Caco-2 (cell line): Measurements from ENCODE around the gene MBD5. TPM values are rescaled to one million over a fixed set of nuclear protein-coding genes. Genes with fewer than 3 reads are reported as not detected.

ENCODE experiments used
- BruUV-seq: library from RNA; stranded (reverse); fragments of 400-500 nt; replicated peaks from 2 replicates; lab custom pipeline; 2021; lab: Mats Ljungman, UMichigan
- CTCF ChIA-PET: fragments of 300-600 bp; sonication (Branson Sonifier 250); formaldehyde crosslinking; loops from one replicate; lab custom pipeline; 2022; ENCODE audit warnings: antibody characterized with exemption; lab: Charles Lee
- POLR2A ChIA-PET: fragments of 300-600 bp; sonication (Branson Sonifier 250); formaldehyde crosslinking; loops from one replicate; lab custom pipeline; 2022; ENCODE audit warnings: antibody characterized with exemption; lab: Charles Lee
- DNase-seq, 2 experiments: peaks; one replicate each; pipeline versions ENCODE4 v3.0.0 to v3.0.0-alpha.2; 2020 to 2022
- H3K27me3 ChIP-seq: replicated peaks from 2 replicates; pipeline ENCODE4 v1.6.0; 2011; ENCODE audit warnings: low read length; ENCODE audit not compliant: control insufficient read depth, insufficient read depth
- H3K36me3 ChIP-seq: 2 replicates; pipeline ENCODE4 v1.5.1; 2011; ENCODE audit warnings: low read length; ENCODE audit not compliant: control insufficient read depth, insufficient read depth
- H3K4me1 ChIP-seq: fragments of 250-450 bp; sonication (Bioruptor Pico); 2 replicates; pipeline ENCODE4 v1.5.1; 2020; ENCODE audit warnings: mild to moderate bottlenecking
- H3K4me3 ChIP-seq: 2 replicates; pipeline ENCODE4 v1.5.1; 2011; ENCODE audit warnings: low read depth, mild to moderate bottlenecking, control low read depth, low read length
- H3K9me3 ChIP-seq: fragments of 250-450 bp; sonication (Bioruptor Pico); 2 replicates; pipeline ENCODE4 v1.5.1; 2020; ENCODE audit warnings: mild to moderate bottlenecking, moderate library complexity
- H3K27ac Mint-ChIP-seq: one replicate; pipeline ENCODE4 v1.8.0; 2022; ENCODE audit warnings: mixed read lengths; ENCODE audit not compliant: unreplicated experiment
- H3K27me3 Mint-ChIP-seq: one replicate; pipeline ENCODE4 v1.8.0; 2022; ENCODE audit warnings: mixed read lengths; ENCODE audit not compliant: insufficient read depth, unreplicated experiment
- H3K36me3 Mint-ChIP-seq: one replicate; pipeline ENCODE4 v1.8.0; 2022; ENCODE audit warnings: mild to moderate bottlenecking, mixed read lengths; ENCODE audit not compliant: insufficient read depth, unreplicated experiment
- H3K4me1 Mint-ChIP-seq: one replicate; pipeline ENCODE4 v1.8.0; 2022; ENCODE audit warnings: low read depth, mixed read lengths; ENCODE audit not compliant: unreplicated experiment
- H3K4me3 Mint-ChIP-seq: one replicate; pipeline ENCODE4 v1.8.0; 2022; ENCODE audit warnings: mild to moderate bottlenecking, moderate library complexity, mixed read lengths; ENCODE audit not compliant: unreplicated experiment
- H3K9me3 Mint-ChIP-seq: one replicate; pipeline ENCODE4 v1.8.0; 2022; ENCODE audit warnings: mixed read lengths; ENCODE audit not compliant: unreplicated experiment
- intact Hi-C: fragments of 100-400 bp; cut with micrococcal nuclease; formaldehyde crosslinking; loops from one replicate; pipeline ENCODE4 v1.10.0; 2022; ENCODE audit not compliant: unreplicated experiment
- total RNA-seq: library from RNA; stranded (reverse); gene quantifications from 2 replicates; pipeline ENCODE4 v1.2.3, GENCODE V29; 2022
- TF ChIP-seq, protein P1 (sequence below), 2 experiments: fragments of 200-600 bp in 1 of 2; IDR thresholded peaks; 1 replicate in 1 of 2; 2 replicates in 1 of 2; pipeline versions ENCODE4 v1.5.1 to v1.8.0; 2011 to 2022; ENCODE audit warnings: antibody characterized with exemption in 1 of 2, control low read depth in 1 of 2, inconsistent platforms in 1 of 2, low read depth in 1 of 2, low read length in 1 of 2, mild to moderate bottlenecking in 1 of 2, moderate library complexity in 1 of 2; ENCODE audit not compliant: insufficient read depth in 1 of 2, severe bottlenecking in 1 of 2, unreplicated experiment in 1 of 2

The MBD5 gene
- total RNA-seq, 1 experiment from 2014 or later: 23.7 TPM

DNA sequence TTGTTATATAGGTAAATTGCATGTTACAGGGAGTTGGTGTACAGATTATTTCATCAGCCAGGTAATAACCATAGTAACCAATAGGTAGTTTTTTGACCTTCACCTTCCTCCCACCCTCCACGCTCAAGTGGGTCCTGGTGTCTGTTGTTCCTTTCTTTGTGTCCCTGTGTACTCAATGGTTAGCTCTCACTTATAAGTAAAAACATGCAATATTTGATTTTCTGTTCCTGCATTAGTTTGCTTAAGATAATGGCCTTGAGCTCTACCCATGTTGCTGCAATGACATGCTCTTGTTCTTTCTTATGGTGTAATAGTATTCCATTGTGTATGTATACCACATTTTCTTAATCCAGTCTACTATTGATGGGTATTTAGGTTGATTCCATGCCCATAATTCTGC lies 390.0 kb downstream of the MBD5 start:
- H3K4me1 Mint-ChIP-seq: no peaks in the 10 kb centered on the region
- H3K9me3 Mint-ChIP-seq: peaks cover 38% of the 10 kb centered on the region
- no peaks in the 10 kb centered on the region for H3K27me3 ChIP-seq
- H3K36me3 Mint-ChIP-seq: no peaks in the 10 kb centered on the region
- H3K27ac Mint-ChIP-seq: no peak overlapping the region
- no peaks in the 10 kb centered on the region for H3K4me1 ChIP-seq
- TF ChIP-seq, protein P1, sequence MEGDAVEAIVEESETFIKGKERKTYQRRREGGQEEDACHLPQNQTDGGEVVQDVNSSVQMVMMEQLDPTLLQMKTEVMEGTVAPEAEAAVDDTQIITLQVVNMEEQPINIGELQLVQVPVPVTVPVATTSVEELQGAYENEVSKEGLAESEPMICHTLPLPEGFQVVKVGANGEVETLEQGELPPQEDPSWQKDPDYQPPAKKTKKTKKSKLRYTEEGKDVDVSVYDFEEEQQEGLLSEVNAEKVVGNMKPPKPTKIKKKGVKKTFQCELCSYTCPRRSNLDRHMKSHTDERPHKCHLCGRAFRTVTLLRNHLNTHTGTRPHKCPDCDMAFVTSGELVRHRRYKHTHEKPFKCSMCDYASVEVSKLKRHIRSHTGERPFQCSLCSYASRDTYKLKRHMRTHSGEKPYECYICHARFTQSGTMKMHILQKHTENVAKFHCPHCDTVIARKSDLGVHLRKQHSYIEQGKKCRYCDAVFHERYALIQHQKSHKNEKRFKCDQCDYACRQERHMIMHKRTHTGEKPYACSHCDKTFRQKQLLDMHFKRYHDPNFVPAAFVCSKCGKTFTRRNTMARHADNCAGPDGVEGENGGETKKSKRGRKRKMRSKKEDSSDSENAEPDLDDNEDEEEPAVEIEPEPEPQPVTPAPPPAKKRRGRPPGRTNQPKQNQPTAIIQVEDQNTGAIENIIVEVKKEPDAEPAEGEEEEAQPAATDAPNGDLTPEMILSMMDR (IDR thresholded peaks at IDR 0.05; ENCODE audit: insufficient read depth in 1 of 2, low read depth in 1 of 2, low read length in 1 of 2, severe bottlenecking in 1 of 2, unreplicated experiment in 1 of 2): no peak
- BruUV-seq: no TSS peak
- no peak for DNase-seq
- no peak overlapping the region for H3K4me3 Mint-ChIP-seq
- no peaks in the 10 kb centered on the region for H3K36me3 ChIP-seq
- no peak overlapping the region for H3K4me3 ChIP-seq
- no peaks in the 10 kb centered on the region for H3K27me3 Mint-ChIP-seq
- peaks cover 3% of the 10 kb centered on the region; the same call in 1 of the 2 replicates for H3K9me3 ChIP-seq
- intact Hi-C loops: no loop called here
- CTCF ChIA-PET: no interaction called here
- POLR2A ChIA-PET: no interaction called here

DNA sequence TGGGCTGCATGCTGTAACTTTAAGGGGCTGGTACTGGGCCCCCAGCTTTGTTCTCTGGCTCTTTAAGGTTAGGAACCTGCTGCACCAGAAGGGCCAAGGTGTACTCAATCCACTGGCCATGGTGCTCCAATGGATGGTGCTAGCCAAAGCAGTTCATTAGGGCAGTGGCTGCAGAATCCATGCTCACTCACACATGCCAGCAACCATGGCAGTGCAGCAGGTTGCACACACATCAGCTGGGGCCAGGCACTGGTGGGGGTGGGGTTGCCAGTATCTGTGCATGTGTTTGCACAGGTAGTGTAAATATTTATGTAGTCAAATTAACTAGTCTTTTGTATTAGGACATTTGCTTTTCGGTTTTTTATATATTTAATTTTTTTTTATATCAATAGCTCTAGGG lies 395.4 kb downstream of the MBD5 start:
- TF ChIP-seq, protein P1 (IDR thresholded peaks at IDR 0.05; ENCODE audit: insufficient read depth in 1 of 2, low read depth in 1 of 2, low read length in 1 of 2, severe bottlenecking in 1 of 2, unreplicated experiment in 1 of 2): no peak
- CTCF ChIA-PET: no interaction called here
- POLR2A ChIA-PET: no interaction called here
- no peaks in the 10 kb centered on the region for H3K27me3 Mint-ChIP-seq
- H3K27ac Mint-ChIP-seq: no peak overlapping the region
- H3K36me3 ChIP-seq: no peaks in the 10 kb centered on the region
- no peak overlapping the region for H3K4me3 Mint-ChIP-seq
- no peaks in the 10 kb centered on the region for H3K4me1 Mint-ChIP-seq
- peaks cover 3% of the 10 kb centered on the region; the same call in 1 of the 2 replicates for H3K9me3 ChIP-seq
- no peak overlapping the region for H3K4me3 ChIP-seq
- DNase-seq: peak in 1 of 2 experiments; percentile 6
- H3K9me3 Mint-ChIP-seq: peaks cover 38% of the 10 kb centered on the region
- BruUV-seq: no TSS peak
- intact Hi-C loops: no loop called here
- no peaks in the 10 kb centered on the region for H3K36me3 Mint-ChIP-seq
- no peaks in the 10 kb centered on the region for H3K4me1 ChIP-seq
- H3K27me3 ChIP-seq: no peaks in the 10 kb centered on the region

DNA sequence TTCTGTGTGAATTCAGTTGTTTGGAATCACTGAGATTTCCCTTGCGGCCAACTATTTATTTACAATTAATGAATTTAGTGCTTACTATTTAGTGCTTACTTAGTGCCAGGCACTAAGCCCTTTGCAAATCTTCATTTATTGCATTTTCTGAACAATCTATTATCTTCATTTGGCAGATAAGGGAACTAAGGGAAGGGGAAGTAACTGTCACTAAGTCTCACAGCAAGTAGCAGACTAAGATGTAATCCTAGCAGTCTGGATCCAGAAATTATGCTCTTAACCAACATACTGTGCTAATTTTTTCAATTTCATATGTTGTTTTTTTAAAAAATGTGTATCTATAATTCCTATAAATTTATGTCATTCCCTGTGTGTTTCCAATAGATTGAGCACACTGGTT lies 409.2 kb downstream of the MBD5 start:
- no peak for DNase-seq
- TF ChIP-seq, protein P1 (IDR thresholded peaks at IDR 0.05; ENCODE audit: insufficient read depth in 1 of 2, low read depth in 1 of 2, low read length in 1 of 2, severe bottlenecking in 1 of 2, unreplicated experiment in 1 of 2): no peak
- no peaks in the 10 kb centered on the region for H3K4me1 Mint-ChIP-seq
- Histone ChIP-seq H3K27me3 (no peaks in the 10 kb centered on the region), H3K9me3 (no peaks in the 10 kb centered on the region), H3K4me1 (no peaks in the 10 kb centered on the region), H3K36me3 (no peaks in the 10 kb centered on the region), H3K4me3 (no peak overlapping the region)
- CTCF ChIA-PET: no interaction called here
- peaks cover 9% of the 10 kb centered on the region for H3K27me3 Mint-ChIP-seq
- H3K9me3 Mint-ChIP-seq: peaks cover 11% of the 10 kb centered on the region
- POLR2A ChIA-PET: no interaction called here
- no peak overlapping the region for H3K27ac Mint-ChIP-seq
- no peak overlapping the region for H3K4me3 Mint-ChIP-seq
- BruUV-seq: no TSS peak
- intact Hi-C loops: no loop called here
- no peaks in the 10 kb centered on the region for H3K36me3 Mint-ChIP-seq
